Stimulated activated CD4-positive, alpha-beta T cell treated with anti-CD3 and anti-CD28 coated beads, Interleukin-1b, Interleukin-23, amount 100 ng/mL, for 4 hours (primary cell): ENCODE results near the gene DDT.
"Not testable (repeated sequence)": the region's sequence is repeated elsewhere in the genome, so short reads cannot be mapped to it uniquely, and the experiment has no call there.

ENCODE experiments used
- DNase-seq, 2 donors: peaks; one replicate each; pipeline ENCODE4 v3.0.0-alpha.2; 2020; ENCODE audit warnings: low read depth in 2 of 2

DDT gene

GRCh38 chr22:23989583-23990244, 15.5 kb upstream of the DDT start:
- not testable (repeated sequence) for DNase-seq

DNA sequence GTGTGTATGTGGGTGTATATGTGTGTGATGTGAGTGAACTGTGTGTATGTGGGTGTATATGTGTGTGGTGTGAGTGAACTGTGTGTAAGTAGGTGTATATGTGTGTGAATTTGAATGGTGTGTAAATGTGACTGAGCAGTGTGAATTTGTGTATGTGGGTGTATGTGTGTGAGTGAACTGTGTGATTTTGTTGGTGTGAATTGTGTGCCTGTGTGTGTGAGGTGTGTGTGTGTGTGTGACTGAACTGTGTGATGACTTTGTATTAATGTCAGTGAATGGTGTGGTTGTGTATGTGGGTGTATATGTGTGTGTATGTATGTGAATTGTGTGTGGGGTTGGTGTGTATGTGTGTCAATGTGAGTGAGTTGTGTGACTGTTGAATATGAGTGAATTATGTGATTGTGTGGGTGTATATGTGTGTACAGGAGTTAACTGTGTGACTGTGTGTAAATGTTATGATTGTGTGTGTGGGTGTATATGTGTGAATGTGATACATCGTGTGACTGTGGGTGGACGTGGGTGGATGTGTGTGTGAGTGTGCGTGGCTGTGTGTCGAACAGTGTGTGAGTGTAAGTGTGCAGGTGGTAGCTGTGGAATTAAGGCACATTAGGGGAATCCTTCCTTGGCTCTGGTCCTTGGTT, 12.4 kb upstream of the DDT start:
- not testable (repeated sequence) for DNase-seq

- not testable (repeated sequence) for DNase-seq
Observed at GRCh38 chr22:23986089-23986488, 11.8 kb upstream of the DDT start.

- DNase-seq, result peak in 1 of 2 donors; percentile 11
Observed at GRCh38 chr22:23984430-23984829, 10.2 kb upstream of the DDT start.

DNA sequence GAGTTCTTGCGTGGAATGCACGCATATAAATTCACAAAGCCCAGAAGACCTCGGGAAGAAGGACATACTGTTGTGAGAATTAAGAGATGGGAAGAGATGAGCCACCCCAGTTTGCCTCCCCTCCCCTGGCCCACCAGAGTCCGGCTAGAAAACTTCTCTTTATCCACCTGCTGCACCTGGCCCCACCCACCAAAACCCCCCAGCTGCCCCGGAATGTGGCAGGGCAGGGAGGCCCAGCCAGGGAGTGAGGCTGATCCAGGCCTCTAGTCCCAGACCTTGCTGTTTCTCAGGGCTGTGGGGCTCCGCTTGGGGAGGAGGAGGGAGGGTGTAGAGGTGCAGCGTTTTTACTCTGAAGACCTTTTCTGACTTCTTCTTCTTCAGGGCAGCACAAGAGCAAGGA, 6.3 kb upstream of the DDT start:
- not testable (repeated sequence) for DNase-seq

GRCh38 chr22:23979557-23980240, 5.5 kb upstream of the DDT start, which contains the start of gene GSTT2:
GSTT2 (plus strand) TSS chr22:23980134.
- not testable (repeated sequence) for DNase-seq

GRCh38 chr22:23977304-23977703, 3.1 kb upstream of the DDT start:
- DNase-seq, result not testable (repeated sequence)

DNA sequence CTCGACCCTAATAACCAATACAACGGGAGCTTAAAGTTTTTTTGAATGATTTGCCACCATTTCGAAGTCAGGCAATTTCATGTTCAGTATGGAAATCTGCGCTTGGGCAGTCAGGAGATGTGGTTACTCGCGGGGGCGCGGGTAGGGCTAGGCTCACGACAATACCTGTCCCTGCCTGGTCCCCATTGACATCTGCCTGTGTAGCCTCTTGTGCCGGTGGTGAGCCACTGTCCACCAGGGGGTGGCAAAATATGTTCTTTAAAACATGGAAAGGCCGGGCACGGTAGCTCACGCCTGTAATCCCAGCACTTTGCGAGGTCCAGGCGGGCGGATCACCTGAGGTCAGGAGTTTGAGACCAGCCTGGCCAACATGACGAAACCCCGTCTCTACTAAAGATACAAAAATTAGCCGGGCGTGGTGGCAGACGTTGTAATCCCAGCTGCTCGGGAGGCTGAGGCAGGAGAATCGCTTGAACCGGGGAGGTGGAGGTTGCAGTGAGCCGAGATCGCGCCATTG, 653 bp upstream of the DDT start:
- DNase-seq, result not testable (repeated sequence)

DNA sequence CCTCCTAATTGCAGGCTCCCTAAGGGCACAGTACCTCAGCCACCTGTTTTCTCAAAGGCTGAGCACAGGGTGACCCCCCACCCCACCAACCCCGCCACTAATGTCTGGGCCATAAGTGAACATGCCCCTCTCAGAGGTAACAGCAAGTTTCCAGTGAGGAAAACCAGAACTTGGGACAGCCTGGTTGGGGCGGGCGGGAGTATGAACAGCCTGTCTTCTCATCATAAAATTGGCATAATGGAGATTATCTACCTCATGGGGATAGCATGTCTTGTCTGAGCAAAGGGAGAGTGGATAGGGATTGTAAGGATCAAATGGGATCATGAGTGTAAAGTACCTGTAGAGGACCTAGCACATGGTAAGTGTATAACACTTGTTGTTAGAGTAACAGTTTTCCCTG, 2.3 kb downstream of the DDT start:
- not testable (repeated sequence) for DNase-seq

DNA sequence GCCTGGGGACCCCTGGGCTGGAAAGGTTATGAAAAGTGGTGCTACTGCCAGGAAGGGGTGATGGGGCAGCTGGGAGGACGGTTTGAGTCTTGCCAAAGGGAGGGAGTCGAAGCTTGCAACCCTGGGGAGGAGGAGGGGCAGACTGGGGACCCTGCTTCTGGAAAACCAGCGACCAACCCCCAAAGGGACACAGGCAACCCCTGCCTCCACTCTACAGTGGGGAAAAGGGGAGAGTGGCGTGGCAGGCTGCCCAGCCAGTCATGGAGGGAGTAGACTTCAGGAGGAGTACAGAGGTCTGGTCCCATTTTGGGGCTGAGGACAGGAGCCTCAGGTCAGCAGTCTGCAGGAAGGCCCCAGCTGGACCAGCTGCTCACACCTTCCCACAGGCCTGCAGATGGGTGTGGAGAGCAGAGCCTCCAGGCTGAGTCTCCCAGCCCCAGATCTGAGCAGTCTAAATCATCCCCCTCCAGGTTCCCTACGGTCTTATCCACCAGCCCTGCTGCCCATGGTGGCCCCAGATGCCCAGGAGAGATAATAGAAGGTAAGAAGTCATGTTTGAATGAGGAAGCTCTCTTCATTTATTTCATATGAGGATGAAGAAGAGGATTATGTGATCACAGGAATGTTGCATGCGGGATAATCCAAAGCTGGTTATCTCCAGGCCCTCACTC, 3.3 kb downstream of the DDT start:
- no peak for DNase-seq

- no peak for DNase-seq
Observed at GRCh38 chr22:23970201-23970641, 4.0 kb downstream of the DDT start.

DNA sequence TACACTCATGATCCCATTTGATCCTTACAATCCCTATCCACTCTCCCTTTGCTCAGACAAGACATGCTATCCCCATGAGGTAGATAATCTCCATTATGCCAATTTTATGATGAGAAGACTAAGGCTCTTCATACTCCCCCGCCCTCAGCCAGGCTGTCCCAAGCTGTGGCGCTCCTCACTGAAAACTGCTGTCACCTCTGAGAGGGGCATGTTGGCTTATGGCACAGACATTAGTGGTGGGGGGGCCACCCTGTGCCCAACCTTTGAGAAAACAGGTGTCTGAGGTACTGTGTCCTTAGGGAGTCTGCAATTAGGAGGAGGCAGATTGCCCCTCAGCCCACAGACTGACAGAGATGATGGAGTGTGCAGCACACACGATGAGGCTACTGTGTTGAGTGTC, 5.2 kb downstream of the DDT start:
- no peak for DNase-seq

GRCh38 chr22:23966568-23966967, 7.7 kb downstream of the DDT start, which contains the start of gene DDTL:
DDTL (plus strand) TSS chr22:23966888; CDS start chr22:23966915, 27 bp downstream.
- DNase-seq, result not testable (repeated sequence)

GRCh38 chr22:23966094-23966493, 8.1 kb downstream of the DDT start:
- DNase-seq, result not testable (repeated sequence)

- not testable (repeated sequence) for DNase-seq
Observed at GRCh38 chr22:23961084-23961771, 13.0 kb downstream of the DDT start, which contains the start of gene GSTT2B. GSTT2B (minus strand) TSS chr22:23961195; CDS start chr22:23961131, 64 bp downstream.

DNA sequence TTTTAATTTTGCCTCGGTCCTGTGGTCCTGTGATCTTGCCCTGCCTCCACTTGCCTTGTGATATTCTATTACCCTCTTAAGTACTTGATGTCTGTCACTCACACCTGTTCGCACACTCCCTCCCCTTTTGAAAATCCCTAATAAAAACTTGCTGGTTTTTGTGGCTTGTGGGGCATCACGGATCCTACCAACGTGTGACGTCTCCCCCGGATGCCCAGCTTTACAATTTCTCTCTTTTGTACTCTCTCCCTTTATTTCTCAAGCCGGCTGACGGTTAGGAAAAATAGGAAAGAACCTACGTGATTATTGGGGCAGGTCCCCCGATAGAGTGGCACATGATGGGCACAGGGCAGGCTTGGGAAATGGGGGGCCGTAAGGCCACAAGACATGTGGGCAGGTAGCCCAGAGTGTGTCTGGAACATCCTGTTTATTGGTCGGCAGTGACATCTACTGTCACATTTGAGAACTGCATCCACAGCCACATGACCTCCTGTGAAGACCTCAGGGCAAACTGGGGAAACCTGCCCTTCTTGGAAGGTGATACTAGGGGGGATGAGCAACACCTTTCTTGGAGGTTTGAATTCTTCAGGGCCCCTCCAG, 17.8 kb downstream of the DDT start:
- peak; percentile 64 to 78 for DNase-seq

- DNase-seq, result not testable (repeated sequence)
Observed at GRCh38 chr22:23955886-23956285, 18.4 kb downstream of the DDT start.

GRCh38 chr22:23954991-23955305, 19.3 kb downstream of the DDT start:
- DNase-seq, result not testable (repeated sequence)

- DNase-seq, result not testable (repeated sequence)
Observed at GRCh38 chr22:23954193-23954990, 19.8 kb downstream of the DDT start.

DNA sequence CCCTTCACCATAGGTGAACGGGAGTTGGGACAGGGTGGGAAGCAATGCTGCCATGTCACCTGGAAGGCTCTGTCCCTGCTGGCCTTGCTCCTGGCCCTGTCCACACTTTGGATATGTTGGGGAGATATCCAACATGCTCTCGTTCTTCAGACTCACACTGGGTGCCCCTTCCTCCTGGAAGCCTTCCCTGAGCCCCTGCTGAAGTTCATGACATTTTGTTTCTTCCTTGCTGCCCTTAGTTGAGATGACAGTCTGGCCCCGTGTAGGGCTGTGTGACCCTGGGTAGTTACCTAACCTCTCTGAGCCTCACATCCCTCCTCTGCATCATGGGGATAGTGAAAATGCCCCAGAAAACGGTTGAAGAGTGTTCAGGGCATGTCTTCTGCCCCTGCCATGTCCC, 20.8 kb downstream of the DDT start:
- DNase-seq, result not testable (repeated sequence)
